ENCODE results near the gene OST4.
"Not testable (repeated sequence)": the region's sequence is repeated elsewhere in the genome, so short reads cannot be mapped to it uniquely, and the experiment has no call there.

OST4 gene

DNA sequence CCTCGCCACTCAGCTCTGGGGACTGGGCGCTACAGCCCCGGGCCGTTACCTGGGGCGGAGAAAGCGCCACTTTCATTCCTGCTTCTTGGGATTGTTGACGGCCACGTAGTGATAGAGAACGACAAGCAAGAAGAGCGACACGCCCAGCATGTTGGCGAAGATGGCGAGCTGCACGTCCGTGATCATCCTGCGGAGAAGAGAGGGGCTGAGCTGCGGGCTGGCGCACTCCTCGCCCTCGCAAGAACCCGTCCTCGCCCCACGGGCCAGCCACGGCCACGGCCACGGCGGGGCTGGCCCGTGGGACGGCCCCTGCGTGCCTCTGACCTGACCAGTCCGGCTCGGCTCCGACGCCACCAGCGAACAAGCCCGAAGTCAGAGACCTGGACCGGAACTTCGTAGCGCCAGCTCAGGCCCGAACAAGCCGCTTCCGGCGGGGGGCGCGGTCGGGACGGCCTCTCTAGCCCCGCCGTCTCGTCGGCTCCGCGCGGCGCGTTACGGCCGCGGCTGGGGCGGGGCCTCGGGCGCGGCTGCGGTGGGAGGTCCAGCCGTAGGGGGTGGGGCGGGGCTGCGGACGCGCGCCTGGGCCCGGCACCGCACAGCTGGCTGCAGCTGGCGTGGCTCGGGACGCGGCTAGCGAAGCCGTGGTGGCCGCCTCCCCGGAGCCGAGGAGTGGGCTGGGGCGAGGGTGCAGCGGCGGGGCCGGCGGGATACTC is at the start of gene OST4:
Gene OST4 (minus strand): TSS at position 378 of the 713 bp plus-strand sequence.
- peak; percentile 89 to 92 for DNase-seq

DNA sequence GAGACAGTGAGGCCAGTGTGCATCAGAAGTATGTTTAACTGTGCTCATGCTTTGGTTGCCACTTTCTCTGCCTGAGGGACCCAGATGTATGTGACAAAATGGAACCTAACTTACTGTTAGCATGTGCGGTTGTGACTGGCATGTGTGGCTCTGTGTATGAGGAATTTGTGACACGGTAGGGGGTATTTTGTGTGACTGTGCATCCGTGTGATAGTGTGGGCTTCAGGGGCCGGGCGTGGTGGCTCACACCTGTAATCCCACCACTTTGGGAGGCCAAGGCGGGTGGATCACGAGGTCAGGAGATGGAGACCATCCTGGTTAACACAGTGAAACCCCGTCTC is 47.8 kb upstream of the OST4 start:
- not testable (repeated sequence) for DNase-seq

DNA sequence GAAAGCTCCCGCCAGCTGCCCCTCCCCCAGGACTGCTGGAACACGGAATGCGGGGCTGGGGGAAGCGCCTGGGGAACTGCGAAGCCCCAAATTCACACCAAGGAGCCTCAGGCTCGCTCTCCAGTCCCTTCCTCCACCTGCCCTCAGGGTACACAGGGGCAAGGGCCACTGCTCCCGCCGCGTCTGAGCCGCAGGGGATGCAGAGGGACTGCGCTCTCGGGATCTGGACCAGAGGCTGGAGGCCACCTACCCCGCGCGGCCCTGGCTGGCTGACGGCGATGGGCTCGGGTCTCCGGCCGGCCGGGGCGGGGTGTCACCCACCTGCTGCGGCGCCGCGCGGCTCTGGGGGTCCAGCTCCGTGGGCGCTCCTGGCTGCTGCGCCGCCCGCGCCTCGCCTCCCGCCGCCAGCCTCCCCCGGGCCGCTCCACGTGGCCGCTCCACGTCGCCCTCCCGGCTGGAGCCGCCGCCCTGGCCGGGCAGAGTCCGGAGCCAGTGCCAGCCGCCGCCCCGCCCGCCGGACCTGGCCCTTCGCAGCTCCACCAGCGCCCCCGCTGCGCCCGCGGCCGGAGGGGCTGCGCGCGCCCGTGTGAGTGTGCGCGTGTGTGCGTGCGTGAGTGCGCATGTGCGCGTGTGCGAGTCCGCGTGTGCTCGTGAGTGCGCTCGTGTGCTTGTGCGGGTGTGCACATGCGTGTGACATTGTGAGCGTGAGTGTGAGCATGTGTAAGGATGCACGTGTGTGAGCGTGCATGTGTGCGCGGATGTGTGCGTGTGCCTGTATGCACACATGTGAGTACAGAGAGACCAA is 47.3 kb upstream of the OST4 start, which contains the start of gene CGREF1:
Gene CGREF1 (minus strand): TSS at position 604 of the 805 bp plus-strand sequence. CDS start 14,762 bp downstream, outside the sequence.
- DNase-seq = peak in 1 of 2 donors; percentile 18

DNA sequence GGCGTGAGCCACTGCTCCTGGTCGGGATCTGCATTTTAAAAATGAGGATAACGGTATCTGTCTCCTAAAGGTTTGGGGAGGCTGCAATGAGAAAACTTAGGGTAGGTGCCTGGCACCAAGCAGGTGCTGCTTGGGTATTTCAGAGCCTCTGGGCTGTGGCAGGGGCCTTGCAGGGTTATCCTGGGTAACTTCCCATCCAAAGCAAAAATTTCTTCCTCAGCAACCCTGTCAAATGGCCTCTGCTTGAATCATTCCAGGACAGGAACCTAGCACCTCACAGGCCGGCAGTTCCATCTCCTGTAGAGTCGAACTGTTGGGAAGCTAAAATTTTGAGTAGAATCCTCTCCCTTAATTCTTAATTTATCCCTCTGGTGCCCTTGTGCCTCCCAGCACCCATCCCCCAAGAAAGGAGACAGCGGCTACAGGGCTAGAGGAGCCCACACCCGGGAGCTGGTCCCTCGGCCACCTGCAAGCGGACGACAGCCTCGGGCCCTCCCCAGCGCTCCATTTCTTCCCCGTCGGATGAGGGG is 46.6 kb upstream of the OST4 start:
- no peak for DNase-seq

DNA sequence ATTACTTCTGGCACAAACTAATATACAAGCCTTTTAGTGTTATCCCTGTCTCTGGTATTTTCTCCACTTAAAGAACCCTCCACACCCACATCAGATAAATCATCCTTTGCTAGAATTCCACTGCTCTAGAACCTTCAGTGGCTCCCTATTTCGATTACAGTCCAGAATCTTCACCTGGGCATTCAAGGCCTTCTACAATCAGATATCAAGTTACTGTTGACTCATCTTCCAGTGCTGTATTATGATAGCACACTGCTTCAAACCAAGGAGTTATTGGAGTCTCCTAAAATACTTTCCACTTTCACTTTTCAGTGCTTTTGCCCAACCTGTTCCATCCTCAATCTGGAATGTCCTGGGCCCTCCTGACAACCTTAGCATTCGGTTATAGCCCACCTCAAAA is 44.1 kb upstream of the OST4 start:
- no peak for DNase-seq

DNA sequence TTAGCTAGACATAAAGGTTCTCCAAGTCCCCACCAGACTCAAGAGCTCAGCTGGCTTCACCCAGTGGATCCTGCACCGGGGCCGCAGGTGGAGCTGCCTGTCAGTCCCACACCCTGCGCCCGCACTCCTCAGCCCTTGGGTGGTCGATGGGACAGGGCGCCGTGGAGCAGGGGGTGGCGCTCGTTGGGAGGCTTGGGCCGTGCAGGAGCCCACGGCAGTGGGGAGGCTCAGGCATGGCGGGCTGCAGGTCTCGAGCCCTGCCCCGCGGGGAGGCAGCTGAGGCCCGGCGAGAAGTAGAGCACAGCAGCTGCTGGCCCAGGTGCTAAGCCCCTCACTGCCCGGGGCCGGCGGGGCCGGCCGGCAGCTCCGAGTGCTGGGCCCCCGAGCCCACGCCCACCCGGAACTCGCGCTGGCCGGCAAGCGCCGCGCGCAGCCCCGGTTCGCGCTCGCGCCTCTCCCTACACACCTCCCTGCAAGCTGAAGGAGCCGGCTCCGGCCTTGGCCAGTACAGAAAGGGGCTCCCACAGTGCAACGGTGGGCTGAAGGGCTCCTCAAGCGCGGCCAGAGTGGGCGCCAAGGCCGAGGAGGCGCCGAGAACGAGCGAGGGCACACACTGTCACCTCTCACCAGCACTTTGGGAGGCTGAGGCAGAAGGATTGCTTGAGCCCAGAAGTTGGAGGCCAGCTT is 40.1 kb upstream of the OST4 start:
- DNase-seq = not testable (repeated sequence)

DNA sequence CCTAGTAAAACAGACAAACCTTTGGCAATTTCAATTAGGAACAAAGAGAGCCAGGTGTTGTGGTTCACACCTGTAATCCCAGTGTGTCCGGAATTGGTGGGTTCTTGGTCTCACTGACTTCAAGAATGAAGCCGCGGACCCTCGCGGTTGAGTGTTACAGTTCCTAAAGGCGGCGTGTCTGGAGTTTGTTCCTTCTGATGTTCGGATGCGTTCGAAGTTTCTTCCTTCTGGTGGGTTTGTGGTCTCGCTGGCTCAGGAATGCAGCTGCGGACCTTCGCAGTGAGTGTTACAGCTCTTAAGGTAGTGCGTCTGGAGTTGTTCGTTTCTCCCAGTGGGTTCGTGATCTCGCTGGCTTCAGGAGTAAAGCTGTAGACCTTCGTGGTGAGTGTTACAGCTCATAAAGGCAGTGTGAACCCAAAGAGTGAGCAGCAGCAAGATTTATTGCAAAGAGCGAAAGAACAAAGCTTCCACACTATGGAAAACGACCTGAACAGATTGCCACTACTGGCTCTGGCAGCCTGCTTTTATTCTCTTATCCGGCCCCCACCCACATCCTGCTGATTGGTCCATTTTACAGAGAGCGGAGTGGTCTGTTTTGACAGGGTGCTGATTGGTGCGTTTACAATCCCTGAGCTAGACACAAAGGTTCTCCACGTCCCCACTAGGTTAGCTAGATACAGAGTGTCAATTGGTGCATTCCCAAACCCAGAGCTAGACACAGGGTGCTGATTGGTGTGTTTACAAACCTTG is 39.3 kb upstream of the OST4 start:
- DNase-seq = not testable (repeated sequence)

DNA sequence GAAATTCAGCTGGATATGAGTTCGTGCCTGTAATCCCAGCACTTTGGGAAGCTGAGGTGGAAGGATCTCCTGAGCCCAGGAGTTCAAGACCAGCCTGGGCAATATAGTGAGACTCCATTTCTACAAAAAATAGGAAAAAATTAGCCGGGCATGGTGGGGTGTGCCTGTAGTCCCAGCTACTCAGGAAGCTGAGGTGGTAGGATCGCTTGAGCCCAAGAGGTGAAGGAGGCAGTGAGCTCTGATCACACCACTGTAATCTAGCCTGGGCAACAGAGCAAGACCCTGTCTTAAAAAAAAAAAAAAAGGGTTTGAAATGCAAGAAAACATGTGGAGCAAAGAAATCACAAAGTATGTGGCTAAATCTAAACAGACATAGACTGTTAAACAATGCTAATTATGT is 37.6 kb upstream of the OST4 start:
- DNase-seq = no peak

DNA sequence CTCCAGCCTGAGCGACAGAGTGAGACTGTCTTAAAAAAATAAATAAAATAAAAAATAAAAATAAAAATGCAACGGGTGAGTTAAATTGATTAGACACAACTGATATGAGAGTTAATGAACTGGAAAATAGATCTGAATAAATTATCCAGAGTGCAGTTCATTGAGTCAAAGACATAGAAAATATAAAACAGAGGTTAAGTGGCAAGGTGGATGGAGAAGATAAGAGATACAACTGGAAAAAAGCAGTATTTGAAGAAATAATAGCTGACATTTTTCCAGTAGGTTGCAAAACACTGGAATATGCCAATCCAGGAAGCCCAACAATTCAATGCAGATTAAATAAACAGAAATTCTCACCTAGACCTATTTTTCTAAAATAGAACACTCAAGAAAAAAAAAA is 36.8 kb upstream of the OST4 start:
- no peak for DNase-seq

DNA sequence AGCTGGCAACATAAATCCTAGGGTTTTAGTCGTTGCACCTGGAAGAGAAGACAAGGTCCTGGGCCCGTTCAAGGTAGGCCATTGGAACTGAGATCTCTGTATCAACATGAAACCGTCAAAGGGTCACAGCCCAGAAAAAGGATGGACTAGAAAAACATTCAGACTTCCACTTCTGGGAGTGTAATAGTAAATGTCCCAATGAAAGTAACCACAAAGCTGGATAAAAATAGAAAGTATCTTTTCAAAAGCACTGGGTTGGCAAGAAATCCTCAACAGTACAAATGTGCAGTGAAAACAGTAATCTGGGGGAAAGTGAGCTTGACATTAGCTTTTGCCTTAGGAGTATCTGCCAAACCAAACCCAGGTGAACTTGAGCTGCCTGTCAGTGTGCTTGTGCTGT is 34.5 kb upstream of the OST4 start:
- DNase-seq = no peak

DNA sequence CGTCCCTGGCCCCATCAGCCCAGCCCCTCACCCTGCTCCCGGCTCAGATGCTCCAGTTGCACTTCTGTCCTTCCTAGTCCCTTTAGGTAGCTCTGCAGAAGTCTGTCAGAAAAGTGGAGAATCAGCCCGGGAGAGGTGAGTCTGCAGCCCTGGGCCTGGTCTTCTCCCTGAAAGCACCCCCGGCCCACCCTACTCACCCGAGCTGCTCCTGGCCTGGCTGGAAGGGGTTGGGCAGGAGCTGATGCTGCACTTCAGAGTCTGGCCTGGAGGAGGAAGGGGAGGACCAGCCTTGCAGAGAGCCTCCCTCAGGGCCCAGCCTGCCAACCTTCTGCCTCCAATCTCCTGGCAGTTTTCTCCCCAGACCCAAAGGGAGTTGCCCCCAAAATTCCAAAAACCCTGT is 30.9 kb upstream of the OST4 start:
- no peak for DNase-seq

DNA sequence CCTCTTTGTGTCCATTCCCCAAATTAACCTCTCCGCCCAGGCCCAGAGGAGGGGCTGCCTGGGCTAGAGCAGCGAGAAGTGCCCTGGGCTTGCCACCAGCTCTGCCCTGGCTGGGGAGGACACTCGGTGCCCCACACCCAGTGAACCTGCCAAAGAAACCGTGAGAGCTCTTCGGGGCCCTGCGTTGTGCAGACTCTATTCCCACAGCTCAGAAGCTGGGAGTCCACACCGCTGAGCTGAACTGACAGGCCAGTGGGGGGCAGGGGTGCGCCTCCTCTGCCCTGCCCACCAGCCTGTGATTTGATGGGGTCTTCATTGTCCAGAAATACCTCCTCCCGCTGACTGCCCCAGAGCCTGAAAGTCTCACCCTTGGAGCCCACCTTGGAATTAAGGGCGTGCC is 28.6 kb upstream of the OST4 start:
- DNase-seq = no peak

DNA sequence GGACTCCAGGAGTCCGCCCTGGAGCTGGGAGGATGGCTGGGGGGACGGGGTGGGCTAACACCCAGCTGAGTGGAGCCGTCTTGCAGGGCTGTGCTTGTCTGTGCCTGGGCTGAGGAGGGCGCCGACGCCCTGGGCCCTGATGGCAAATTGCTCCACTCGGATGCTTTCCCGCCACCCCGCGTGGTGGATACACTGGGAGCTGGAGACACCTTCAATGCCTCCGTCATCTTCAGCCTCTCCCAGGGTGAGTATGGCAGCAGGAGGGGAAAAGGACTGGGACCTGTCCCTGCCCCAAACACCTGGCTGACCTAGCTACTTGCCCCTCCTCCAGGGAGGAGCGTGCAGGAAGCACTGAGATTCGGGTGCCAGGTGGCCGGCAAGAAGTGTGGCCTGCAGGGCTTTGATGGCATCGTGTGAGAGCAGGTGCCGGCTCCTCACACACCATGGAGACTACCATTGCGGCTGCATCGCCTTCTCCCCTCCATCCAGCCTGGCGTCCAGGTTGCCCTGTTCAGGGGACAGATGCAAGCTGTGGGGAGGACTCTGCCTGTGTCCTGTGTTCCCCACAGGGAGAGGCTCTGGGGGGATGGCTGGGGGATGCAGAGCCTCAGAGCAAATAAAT is 28.0 kb upstream of the OST4 start:
- DNase-seq = no peak

DNA sequence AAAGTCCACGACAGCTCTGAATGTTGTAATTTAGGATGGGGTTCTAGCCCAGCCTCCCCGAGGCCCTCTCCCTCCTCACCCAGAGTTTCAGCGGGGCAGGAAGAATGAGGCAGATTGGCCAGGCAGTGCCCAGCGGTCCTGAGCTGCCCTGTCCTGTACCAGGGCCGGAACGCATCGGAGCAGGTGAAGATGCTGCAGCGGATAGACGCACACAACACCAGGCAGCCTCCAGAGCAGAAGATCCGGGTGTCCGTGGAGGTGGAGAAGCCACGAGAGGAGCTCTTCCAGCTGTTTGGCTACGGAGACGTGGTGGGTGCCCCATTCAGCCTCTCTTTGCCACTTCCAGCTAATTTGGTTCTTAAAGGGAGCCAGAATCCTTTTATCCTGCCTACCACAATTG is 25.9 kb upstream of the OST4 start:
- no peak for DNase-seq

DNA sequence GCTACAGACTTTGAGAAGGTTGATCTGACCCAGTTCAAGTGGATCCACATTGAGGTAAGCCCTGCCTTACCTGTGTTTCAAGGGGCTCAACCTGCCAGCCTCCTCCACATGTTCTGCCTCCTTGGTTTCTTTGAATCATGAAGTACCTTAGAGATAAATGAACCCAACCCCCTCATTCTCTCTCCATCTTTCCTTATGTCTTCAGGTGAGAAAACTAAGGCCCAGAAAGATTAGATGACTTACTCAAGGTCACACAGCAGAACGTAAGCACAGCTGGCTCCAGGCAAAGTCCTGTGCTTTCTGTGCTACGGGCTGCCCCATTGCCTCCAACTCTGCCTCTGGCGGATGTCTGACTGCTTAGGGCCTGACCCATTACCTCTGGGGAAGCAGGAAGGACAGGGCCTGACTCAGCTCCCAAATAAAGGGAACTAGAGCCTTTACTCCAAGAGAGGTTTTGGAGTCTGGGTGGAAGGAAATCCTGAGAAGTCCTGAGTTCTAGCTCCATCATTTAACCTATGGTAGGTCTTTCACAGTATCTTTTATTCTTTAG is 25.4 kb upstream of the OST4 start:
- DNase-seq = no peak

DNA sequence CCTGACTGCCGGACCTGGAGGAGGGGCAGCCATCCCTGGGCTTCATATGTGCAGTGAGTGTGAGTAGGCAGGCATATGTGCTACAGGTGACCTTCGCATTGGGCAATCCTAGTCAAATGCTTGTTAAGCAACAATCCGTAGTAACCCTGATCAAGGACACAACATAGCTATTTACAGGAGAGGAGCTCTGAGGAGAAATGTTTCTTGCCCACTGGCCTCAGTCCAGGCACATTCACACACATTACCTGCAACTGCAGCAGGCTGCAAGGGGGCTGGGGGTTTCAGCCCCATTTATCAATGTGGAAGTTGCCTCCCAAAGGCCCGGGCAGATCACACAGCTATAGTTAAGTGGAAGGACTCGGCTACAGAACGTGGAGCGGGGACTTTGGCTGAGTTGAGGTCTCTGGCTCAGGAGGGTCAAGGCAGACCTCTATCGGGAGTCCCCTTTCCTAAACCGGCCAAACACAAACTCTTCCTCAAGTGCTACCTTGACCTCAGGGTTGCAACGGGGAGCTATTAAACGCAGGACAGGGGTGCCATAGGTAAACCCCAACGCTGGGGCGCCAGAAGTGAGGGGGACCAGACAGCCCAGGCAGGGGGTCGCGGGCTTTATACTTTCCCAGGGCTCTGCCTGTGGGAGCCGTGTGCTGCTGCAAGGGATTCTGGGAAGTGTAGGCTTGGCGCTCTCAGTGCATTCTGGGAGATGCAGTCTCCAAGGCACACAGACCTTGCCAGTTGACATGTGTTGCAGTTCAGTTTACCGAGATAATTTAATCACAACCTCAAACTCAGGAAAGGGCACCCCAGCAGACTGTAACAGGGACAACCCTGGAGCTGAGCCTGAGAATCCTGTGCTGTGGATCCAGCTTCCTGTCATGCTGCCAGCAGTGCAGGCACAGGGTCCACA is 24.5 kb upstream of the OST4 start:
- peak; percentile 47 to 57 for DNase-seq

DNA sequence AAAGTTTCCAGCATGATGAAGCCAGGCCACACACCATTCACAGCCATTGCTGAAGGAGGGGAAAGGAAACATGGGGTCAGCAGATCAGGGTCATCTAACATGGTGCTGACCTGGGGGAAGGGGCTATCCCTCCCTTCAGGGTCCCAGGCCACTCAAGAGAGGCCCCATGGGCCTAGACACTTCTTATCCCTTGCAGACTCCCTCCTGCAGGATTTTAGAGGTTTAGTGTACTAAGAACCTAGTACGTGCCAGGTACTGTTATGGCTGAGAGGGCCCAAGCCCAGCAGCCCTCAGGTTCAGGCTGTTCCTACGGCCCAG is 23.9 kb upstream of the OST4 start:
- DNase-seq = no peak

DNA sequence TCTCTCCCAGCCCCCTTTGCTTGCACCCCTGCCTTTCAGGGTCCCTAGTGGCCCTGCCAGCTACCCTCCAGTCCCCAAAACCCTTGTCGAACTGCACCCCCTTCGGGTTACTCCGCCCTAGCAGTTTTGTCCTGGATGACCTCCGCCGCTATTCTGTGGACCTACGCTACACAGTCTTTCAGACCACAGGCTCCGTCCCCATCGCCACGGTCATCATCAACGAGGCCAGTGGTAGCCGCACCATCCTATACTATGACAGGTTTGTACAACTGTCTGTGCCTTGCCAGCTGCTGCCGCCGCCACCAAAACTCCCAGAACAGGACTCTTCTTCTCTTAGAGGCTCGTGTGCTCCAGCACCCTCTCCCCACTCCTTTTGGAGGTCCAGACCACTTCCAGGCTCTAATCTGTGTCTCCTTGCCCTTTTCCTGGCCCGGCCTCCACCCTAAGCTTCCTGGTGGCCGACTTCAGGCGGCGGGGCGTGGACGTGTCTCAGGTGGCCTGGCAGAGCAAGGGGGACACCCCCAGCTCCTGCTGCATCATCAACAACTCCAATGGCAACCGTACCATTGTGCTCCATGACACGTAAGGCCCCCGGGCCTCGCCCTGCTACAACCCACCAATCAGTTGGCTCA is 23.0 kb upstream of the OST4 start:
- no peak for DNase-seq

DNA sequence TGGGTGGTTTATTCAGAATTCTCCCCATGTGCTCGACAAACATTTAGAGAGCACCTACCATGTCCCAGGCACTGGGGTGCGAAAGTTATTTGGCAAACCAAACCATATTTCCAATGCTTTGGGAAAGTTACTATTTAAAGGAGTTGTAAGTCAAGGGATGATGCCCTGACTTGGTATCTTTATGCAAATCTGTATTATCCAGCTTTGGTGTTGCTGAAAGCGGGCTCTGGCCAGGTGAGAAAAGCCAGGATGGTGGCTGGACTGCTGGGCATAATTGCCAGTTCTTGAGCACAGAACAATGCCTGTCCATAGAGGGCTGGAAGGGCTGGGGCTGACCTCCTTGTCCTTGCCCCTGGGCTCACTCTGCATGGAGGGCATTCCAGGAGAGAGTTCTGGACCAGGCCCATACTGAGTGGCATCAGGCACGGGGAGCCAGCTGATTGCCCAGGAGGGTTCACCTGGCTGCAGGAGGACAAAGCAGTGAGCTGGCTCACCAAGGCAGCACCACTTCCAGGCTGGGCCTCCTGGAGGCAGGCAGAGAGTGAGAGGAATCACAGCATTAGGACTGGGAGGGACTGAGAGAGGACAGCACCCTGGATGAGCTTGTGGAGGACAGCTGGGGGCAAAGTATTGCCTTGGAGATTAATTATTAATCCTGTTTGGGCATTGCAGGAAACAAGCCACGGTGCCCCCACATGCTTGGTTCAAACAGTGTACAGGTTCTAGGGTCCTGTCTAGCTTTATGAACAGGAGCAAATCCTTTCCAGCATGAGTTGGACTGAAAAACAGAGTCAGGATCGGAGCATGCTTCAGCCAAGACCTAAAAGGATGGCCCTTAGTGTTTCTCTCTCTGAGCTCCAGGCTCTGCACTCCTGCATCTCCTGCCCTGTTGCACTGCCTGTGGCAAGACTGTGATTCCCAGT is 22.2 kb upstream of the OST4 start:
- DNase-seq = no peak
